ENCODE data around the gene KIAA0753. TPM values are rescaled to one million over a fixed set of nuclear protein-coding genes. Genes with fewer than 3 reads are reported as not detected.

The KIAA0753 gene
- total and polyA plus RNA-seq, 2 of the 4 experiments (the other 2 are of a cell fraction), result 10.2 to 17.6 TPM

GRCh38 chr17:6596511-6596910 is 44.0 kb downstream of the KIAA0753 start:
- ChIA-PET CTCF (no interaction called here), POLR2A (ENCODE audit: unreplicated experiment) (no interaction called here)
- Histone ChIP-seq H3K27me3 (ENCODE audit: control insufficient read depth, insufficient read depth, low read length) (no peaks in the 10 kb centered on the region), H3K4me1 (ENCODE audit: control insufficient read depth, insufficient read depth, low read length) (peaks cover 5% of the 10 kb centered on the region), H4K5ac (ENCODE audit: low read depth, low read length) (no peak overlapping the region), H3K18ac (ENCODE audit: low read depth, low read length) (no peak overlapping the region), H3K23ac (ENCODE audit: low read depth, low read length) (no peak overlapping the region), H3K4ac (ENCODE audit: low read depth, low read length) (no peak overlapping the region), H2AK9ac (replicated peaks; ENCODE audit: low read depth, low read length, poor library complexity) (no peak overlapping the region), H4K8ac (ENCODE audit: low read depth in 2 of 2, low read length in 2 of 2) (no peak overlapping the region), H2AK5ac (ENCODE audit: low read depth, low read length) (no peak overlapping the region), H3K36me3 (ENCODE audit: control insufficient read depth, insufficient read depth, low read length) (peaks cover 30% of the 10 kb centered on the region), H3K4me3 (ENCODE audit: insufficient read depth, low read depth, low read length) (no peak overlapping the region), H3K9me1 (ENCODE audit: insufficient read depth, low read length) (peaks cover 6% of the 10 kb centered on the region), H2BK5ac (ENCODE audit: low read depth, low read length, poor library complexity, severe bottlenecking) (no peak overlapping the region), H3K14ac (replicated peaks; ENCODE audit: low read depth, low read length) (no peak overlapping the region), H2BK15ac (ENCODE audit: low read depth, low read length) (no peak overlapping the region), H3K9me3 (ENCODE audit: control insufficient read depth, insufficient read depth, low read length) (no peaks in the 10 kb centered on the region), H4K20me1 (ENCODE audit: insufficient read depth, low read length) (peaks cover 4% of the 10 kb centered on the region; the same call in 1 of the 2 replicates), H3K79me1 (ENCODE audit: low read depth in 1 of 2, low read length in 2 of 2) (peaks cover 5 to 19% of the 10 kb centered on the region in 2 experiments; a peak in 3 of 4 replicates), H3K9ac (ENCODE audit: low read depth, low read length) (no peak overlapping the region), H2BK20ac (ENCODE audit: low read depth, low read length) (no peak overlapping the region), H2BK120ac (ENCODE audit: low read depth, low read length) (no peak overlapping the region), H3K56ac (ENCODE audit: extremely low read depth, insufficient read depth, low read length) (no peak overlapping the region), H4K91ac (ENCODE audit: insufficient read depth, low read depth, low read length) (no peak overlapping the region), H3K4me2 (ENCODE audit: low read depth, low read length) (no peak overlapping the region), H3K27ac (ENCODE audit: insufficient read depth, low read length) (no peak overlapping the region), H2AFZ (replicated peaks; ENCODE audit: low read length, poor library complexity) (no peak overlapping the region)
- whole genome bisulfite sequencing, 2 experiments (ENCODE audit: extremely low coverage in 2 of 2, insufficient read length in 1 of 2), result no CpG with 5 or more reads among the region's 2 CpGs
- TF ChIP-seq ELK1 (IDR thresholded peaks at IDR 0.05; ENCODE audit: borderline replicate concordance, low read depth, low read length), result no peak
- no peak for TF ChIP-seq FOS (IDR thresholded peaks at IDR 0.05; ENCODE audit: low read depth, low read length)
- no peak for TF ChIP-seq RFX5 (IDR thresholded peaks at IDR 0.05; ENCODE audit: low read depth, low read length)
- no peak for TF ChIP-seq MXI1 (IDR thresholded peaks at IDR 0.05; ENCODE audit: borderline replicate concordance, low read depth, low read length)
- TF ChIP-seq BHLHE40 (IDR thresholded peaks at IDR 0.05; ENCODE audit: low read depth, low read length), result no peak
- no peak for TF ChIP-seq RAD21 (IDR thresholded peaks at IDR 0.05; ENCODE audit: low read length)
- no peak for TF ChIP-seq MAZ (IDR thresholded peaks at IDR 0.05; ENCODE audit: borderline replicate concordance, low read depth, low read length)
- no peak for TF ChIP-seq SMC3 (IDR thresholded peaks at IDR 0.05; ENCODE audit: low read depth, low read length)
- no peak for TF ChIP-seq CTCF (conservative IDR thresholded peaks at IDR 0.05; ENCODE audit: low read depth, low read length)
- TF ChIP-seq CHD1 (IDR thresholded peaks at IDR 0.05; ENCODE audit: low read depth, low read length), result no peak
- TF ChIP-seq POLR2A (IDR thresholded peaks at IDR 0.05; ENCODE audit: low read depth, low read length), result no peak
- TF ChIP-seq RCOR1 (IDR thresholded peaks at IDR 0.05; ENCODE audit: insufficient replicate concordance, low read length), result no peak
- no peak for TF ChIP-seq MAFK (IDR thresholded peaks at IDR 0.05; ENCODE audit: low read depth, low read length)
- TF ChIP-seq NFE2L2 (IDR thresholded peaks at IDR 0.05; ENCODE audit: low read depth, low read length), result no peak
- no peak for TF ChIP-seq CEBPB (IDR thresholded peaks at IDR 0.05; ENCODE audit: low read depth, low read length)
- TF ChIP-seq USF2 (IDR thresholded peaks at IDR 0.05; ENCODE audit: low read depth, low read length), result no peak
- BruUV-seq (replicated peaks), result no TSS peak
- in situ Hi-C loops (cut with MboI; ENCODE audit: low sequenced_read_pairs), result no loop called here
- intact Hi-C loops (cut with micrococcal nuclease), result no loop called here
- ATAC-seq (ENCODE audit: low read depth) (no peak), DNase-seq (no peak)
- dilution Hi-C loops (cut with HindIII; ENCODE audit: low sequenced_read_pairs, unreplicated experiment), result no loop called here
